A549 (cell line): ENCODE measurements around the gene LGALS7. TPM values are rescaled to one million over a fixed set of nuclear protein-coding genes. Genes with fewer than 3 reads are reported as not detected.

Experiments used
- ATAC-seq, 2 experiments: fragments of 200-7000 bp in 1 of 2; fragments of >200 bp in 1 of 2; cut with Nextera tagmentation in 1 of 2; cut with Tn5 transposase in 1 of 2; 3 replicates each; pipeline versions ENCODE4 v1.8.0 to v1.9.1; 2018 to 2020; ENCODE audit warnings: mild to moderate bottlenecking in 1 of 2, moderate library complexity in 1 of 2
- CTCF ChIA-PET: fragments of 300-600 bp; sonication (Branson Sonifier 250); formaldehyde crosslinking; extraction: SDS; loops from one replicate; lab custom pipeline; 2021; ENCODE audit warnings: antibody characterized with exemption, inconsistent platforms; lab: Yijun Ruan, JAX
- POLR2A ChIA-PET: fragments of 350-600 bp; formaldehyde crosslinking; extraction: SDS; loops from one replicate; lab custom pipeline; 2021; ENCODE audit warnings: antibody characterized with exemption, inconsistent platforms; lab: Yijun Ruan, JAX
- DNase-seq, 2 experiments: peaks; one replicate each; pipeline versions ENCODE4 v3.0.0 to v3.0.0-alpha.2; 2011 to 2016; ENCODE audit warnings: low read depth in 1 of 2, low spot score in 1 of 2
- FAIRE-seq: peaks from 2 replicates; lab custom pipeline; 2011; peaks lifted over from hg19 to GRCh38; lab: Jason Lieb, UNC
- H3K27ac ChIP-seq, 2 experiments: fragments of >200 bp; sonication (Bioruptor Twin); formaldehyde crosslinking; 3 replicates each; pipeline ENCODE4 v1.5.1; 2016 to 2017
- H3K4me1 ChIP-seq: fragments of >200 bp; sonication (Bioruptor Twin); formaldehyde crosslinking; 3 replicates; pipeline ENCODE4 v1.6.1; 2016
- H3K4me2 ChIP-seq: fragments of >200 bp; sonication (Bioruptor Twin); formaldehyde crosslinking; 3 replicates; pipeline ENCODE4 v1.6.1; 2016
- H3K4me3 ChIP-seq: fragments of >200 bp; sonication (Bioruptor Twin); formaldehyde crosslinking; 3 replicates; pipeline ENCODE4 v1.5.1; 2016
- H3K9me3 ChIP-seq: fragments of >200 bp; sonication (Bioruptor Twin); formaldehyde crosslinking; 3 replicates; pipeline ENCODE4 v1.6.1; 2016
- BCL3 ChIP-seq: fragments of >200 bp; sonication (Bioruptor Twin); formaldehyde crosslinking; IDR thresholded peaks from 3 replicates; pipeline ENCODE4 v1.6.1; 2016
- CBX2 ChIP-seq: fragments of 200-600 bp; sonication (generic); IDR thresholded peaks from 2 replicates; pipeline ENCODE4 v1.6.1; 2016; ENCODE audit warnings: low read depth, mild to moderate bottlenecking, borderline replicate concordance
- ELK1 ChIP-seq: fragments of 150-350 bp; IDR thresholded peaks from 2 replicates; pipeline ENCODE4 v1.6.1; 2014; ENCODE audit warnings: low read depth, mild to moderate bottlenecking, low read length
- FOSB ChIP-seq: fragments of 250-450 bp; sonication (Bioruptor Pico); IDR thresholded peaks from 2 replicates; pipeline ENCODE4 v1.5.0; 2020; ENCODE audit warnings: mild to moderate bottlenecking, moderate library complexity
- FOSL2 ChIP-seq, 2 experiments: fragments of 450-650 bp in 1 of 2; fragments of >200 bp in 1 of 2; sonication (Bioruptor Twin) in 1 of 2; formaldehyde crosslinking; IDR thresholded peaks; 2 replicates each; pipeline versions ENCODE4 v1.5.0 to v1.6.1; 2016 to 2020; ENCODE audit warnings: mild to moderate bottlenecking in 1 of 2, moderate library complexity in 1 of 2
- FOXS1 ChIP-seq: fragments of 250-450 bp; sonication (Bioruptor Pico); IDR thresholded peaks from 2 replicates; pipeline ENCODE4 v1.5.0; 2020; ENCODE audit warnings: mild to moderate bottlenecking, moderate library complexity
- HOXB13 ChIP-seq: fragments of 250-450 bp; sonication (Bioruptor Pico); IDR thresholded peaks from 2 replicates; pipeline ENCODE4 v1.5.0; 2020; ENCODE audit warnings: low read depth, mild to moderate bottlenecking, moderate library complexity
- JUN ChIP-seq, 2 experiments: fragments of >200 bp; sonication (Bioruptor Twin); formaldehyde crosslinking; IDR thresholded peaks; 2 replicates in 1 of 2; 3 replicates in 1 of 2; pipeline ENCODE4 v1.6.1; 2016 to 2017
- JUNB ChIP-seq: fragments of >200 bp; sonication (Bioruptor Twin); formaldehyde crosslinking; IDR thresholded peaks from 2 replicates; pipeline ENCODE4 v1.6.1; 2016
- KDM1A ChIP-seq: fragments of 200-600 bp; sonication (generic); IDR thresholded peaks from 2 replicates; pipeline ENCODE4 v1.6.1; 2016; ENCODE audit warnings: low read depth, mild to moderate bottlenecking
- KDM5A ChIP-seq: fragments of 200-600 bp; sonication (generic); IDR thresholded peaks from 2 replicates; pipeline ENCODE4 v1.6.1; 2016; ENCODE audit warnings: antibody characterized with exemption, mild to moderate bottlenecking
- MAFK ChIP-seq: fragments of 450-650 bp; IDR thresholded peaks from 2 replicates; pipeline ENCODE4 v1.6.1; 2014; ENCODE audit not compliant: partially characterized antibody
- NFE2L2 ChIP-seq: fragments of 150-350 bp; conservative IDR thresholded peaks from 2 replicates; pipeline ENCODE4 v1.6.1; 2014; ENCODE audit warnings: low read length
- NPAS2 ChIP-seq: fragments of 250-450 bp; sonication (Bioruptor Pico); IDR thresholded peaks from 2 replicates; pipeline ENCODE4 v1.8.0; 2022; ENCODE audit warnings: mild to moderate bottlenecking, moderate library complexity, borderline replicate concordance
- NR3C1 ChIP-seq: fragments of >200 bp; sonication (Bioruptor Twin); formaldehyde crosslinking; IDR thresholded peaks from 3 replicates; pipeline ENCODE4 v1.6.1; 2017
- PBX3 ChIP-seq: IDR thresholded peaks from 2 replicates; pipeline ENCODE4 v1.6.1; 2012
- PHF8 ChIP-seq: fragments of 200-600 bp; sonication (generic); IDR thresholded peaks from 2 replicates; pipeline ENCODE4 v1.6.1; 2016; ENCODE audit warnings: low read depth, mild to moderate bottlenecking, antibody characterized with exemption, moderate library complexity, borderline replicate concordance
- RARB ChIP-seq: fragments of 250-450 bp; sonication (Bioruptor Pico); IDR thresholded peaks from 2 replicates; pipeline ENCODE4 v1.8.0; 2021; ENCODE audit warnings: mild to moderate bottlenecking, moderate library complexity
- RCOR1 ChIP-seq: fragments of 150-350 bp; IDR thresholded peaks from 2 replicates; pipeline ENCODE4 v1.6.1; 2014; ENCODE audit warnings: antibody characterized with exemption, low read length, low read depth
- RFX5 ChIP-seq: fragments of 450-650 bp; IDR thresholded peaks from 2 replicates; pipeline ENCODE4 v1.7.1; 2014; ENCODE audit warnings: antibody characterized with exemption, mild to moderate bottlenecking, moderate library complexity
- RNF2 ChIP-seq: fragments of 200-600 bp; sonication (generic); IDR thresholded peaks from 2 replicates; pipeline ENCODE4 v1.6.1; 2016; ENCODE audit warnings: low read depth, mild to moderate bottlenecking, antibody characterized with exemption, moderate library complexity, borderline replicate concordance
- USF2 ChIP-seq: fragments of 450-650 bp; IDR thresholded peaks from 2 replicates; pipeline ENCODE4 v1.6.1; 2014; ENCODE audit warnings: antibody characterized with exemption
- ZC3H11A ChIP-seq: fragments of 450-650 bp; IDR thresholded peaks from 2 replicates; pipeline ENCODE4 v1.6.1; 2014; ENCODE audit warnings: antibody characterized with exemption, mild to moderate bottlenecking
- WGBS: methylation state at CpG from one replicate; pipeline ENCODE4 v1.1.6; 2017; ENCODE audit errors: missing lambda C conversion rate; 5-methylcytosine and 5-hydroxymethylcytosine counted together
- polyA plus RNA-seq, 4 experiments: library from polyadenylated mRNA; depleted of rRNA in 3 of 4; stranded (reverse); fragments of >200 nt; fragmentation: RNase III in 1 of 4; extraction: RNeasy Plus Mini Kit Qiagen cat#74134 plus additional on column Dnase treatment in 1 of 4; gene quantifications; 2 replicates in 3 of 4; 3 replicates in 1 of 4; pipeline ENCODE4 v1.2.3, GENCODE V29; 2011 to 2017

Gene LGALS7
- polyA plus RNA-seq, 2 of the 4 experiments (the other 2 are of a cell fraction) = not detected

GRCh38 chr19:38817081-38817480 lies 43.8 kb upstream of the LGALS7 start:
- WGBS = 94% methylated on average over 15 of the region's 15 CpGs
- Histone ChIP-seq H3K4me3 (no peak overlapping the region), H3K4me1 (peaks cover 19% of the 10 kb centered on the region), H3K27ac (no peak overlapping the region), H3K9me3 (no peaks in the 10 kb centered on the region), H3K4me2 (no peak overlapping the region)
- DNase-seq (no peak), FAIRE-seq (no peak), ATAC-seq (no peak)
- CTCF ChIA-PET = interaction anchor here (0.7 to 1.4 kb wide), 4 partner anchors 36 to 414 kb away, joined by 3 to 4 read pairs (median 3); partner anchors contain the start of gene FAM98C
- POLR2A ChIA-PET = no interaction called here
- no peak for TF ChIP-seq USF2
- no peak for TF ChIP-seq CBX2
- TF ChIP-seq FOSL2 (IDR thresholded peaks at IDR 0.05) = no peak
- no peak; the same call in 1 of the 2 replicates for TF ChIP-seq FOSL2 (CRISPR knock-in tag; IDR thresholded peaks at IDR 0.05)
- no peak for TF ChIP-seq JUN (IDR thresholded peaks at IDR 0.05)
- TF ChIP-seq ZC3H11A = no peak
- TF ChIP-seq HOXB13 = no peak
- TF ChIP-seq JUNB = no peak
- no peak for TF ChIP-seq RCOR1
- no peak for TF ChIP-seq RNF2
- TF ChIP-seq NPAS2 (CRISPR knock-in tag) = no peak
- TF ChIP-seq MAFK = no peak
- TF ChIP-seq RARB = no peak
- no peak for TF ChIP-seq KDM1A
- no peak for TF ChIP-seq FOSB (CRISPR knock-in tag)
- no peak for TF ChIP-seq FOXS1 (CRISPR knock-in tag)
- TF ChIP-seq RFX5 = no peak
- no peak for TF ChIP-seq NR3C1
- TF ChIP-seq KDM5A = no peak

- WGBS = 93% methylated on average over 18 of the region's 18 CpGs
- POLR2A ChIA-PET = no interaction called here
- H3K4me2 ChIP-seq = no peak overlapping the region
- TF ChIP-seq BCL3 (no peak), PHF8 (no peak), ELK1 (no peak), KDM5A (no peak), NFE2L2 (no peak), PBX3 (no peak)
- FAIRE-seq = no peak
- ATAC-seq = no peak
- DNase-seq = no peak
- peaks cover 19% of the 10 kb centered on the region for H3K4me1 ChIP-seq
- CTCF ChIA-PET = interaction anchor here (0.6 to 1.4 kb wide), 6 partner anchors 33 to 413 kb away, joined by 3 to 6 read pairs (median 4); partner anchors contain the start of gene FAM98C
- no peaks in the 10 kb centered on the region for H3K9me3 ChIP-seq
- H3K27ac ChIP-seq = no peak overlapping the region
- H3K4me3 ChIP-seq = no peak overlapping the region
Observed at GRCh38 chr19:38816131-38816750, 42.9 kb upstream of the LGALS7 start.
